DOHH2 (cell line): ENCODE results near the gene PPFIA2.

ENCODE experiments used
- EZH2phosphoT487 ChIP-seq: fragments of 200-600 bp; sonication (generic); IDR thresholded peaks from 2 replicates; pipeline ENCODE4 v1.6.1; 2017; ENCODE audit warnings: borderline replicate concordance, mild to moderate bottlenecking, antibody characterized with exemption, low read length, moderate library complexity, mixed read lengths
- TF ChIP-seq, protein P1 (sequence below): fragments of 200-600 bp; sonication (generic); IDR thresholded peaks from one replicate; pipeline ENCODE4 v1.5.1; 2014; ENCODE audit warnings: antibody characterized with exemption, mild to moderate bottlenecking, low read depth, low read length; ENCODE audit not compliant: poor library complexity, severe bottlenecking

DNA sequence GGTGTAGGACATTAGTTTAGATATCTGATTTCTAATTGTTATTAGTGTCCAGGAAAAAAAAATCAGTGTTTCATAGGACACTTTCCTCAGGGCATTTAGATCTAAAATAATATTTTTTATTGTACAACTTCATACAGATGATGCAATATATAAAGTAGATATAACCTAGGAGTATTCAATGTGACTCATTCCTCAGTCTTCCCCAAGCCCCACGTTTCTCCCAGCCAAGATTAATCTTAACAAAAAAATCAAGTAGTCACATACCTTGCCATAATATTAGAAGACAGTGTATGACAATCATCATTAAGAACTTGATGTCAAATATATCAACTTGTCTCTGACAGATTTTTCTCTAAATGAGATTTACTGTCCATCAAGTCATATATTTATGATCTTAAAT lies 37.1 kb downstream of the PPFIA2 start:
- TF ChIP-seq, protein P1, sequence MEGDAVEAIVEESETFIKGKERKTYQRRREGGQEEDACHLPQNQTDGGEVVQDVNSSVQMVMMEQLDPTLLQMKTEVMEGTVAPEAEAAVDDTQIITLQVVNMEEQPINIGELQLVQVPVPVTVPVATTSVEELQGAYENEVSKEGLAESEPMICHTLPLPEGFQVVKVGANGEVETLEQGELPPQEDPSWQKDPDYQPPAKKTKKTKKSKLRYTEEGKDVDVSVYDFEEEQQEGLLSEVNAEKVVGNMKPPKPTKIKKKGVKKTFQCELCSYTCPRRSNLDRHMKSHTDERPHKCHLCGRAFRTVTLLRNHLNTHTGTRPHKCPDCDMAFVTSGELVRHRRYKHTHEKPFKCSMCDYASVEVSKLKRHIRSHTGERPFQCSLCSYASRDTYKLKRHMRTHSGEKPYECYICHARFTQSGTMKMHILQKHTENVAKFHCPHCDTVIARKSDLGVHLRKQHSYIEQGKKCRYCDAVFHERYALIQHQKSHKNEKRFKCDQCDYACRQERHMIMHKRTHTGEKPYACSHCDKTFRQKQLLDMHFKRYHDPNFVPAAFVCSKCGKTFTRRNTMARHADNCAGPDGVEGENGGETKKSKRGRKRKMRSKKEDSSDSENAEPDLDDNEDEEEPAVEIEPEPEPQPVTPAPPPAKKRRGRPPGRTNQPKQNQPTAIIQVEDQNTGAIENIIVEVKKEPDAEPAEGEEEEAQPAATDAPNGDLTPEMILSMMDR = no peak
- TF ChIP-seq EZH2phosphoT487 = no peak
